ENCODE data around the gene NARS2.
"Not testable (repeated sequence)": the region's sequence is repeated elsewhere in the genome, so short reads cannot be mapped to it uniquely, and the experiment has no call there.

Gene NARS2

DNA sequence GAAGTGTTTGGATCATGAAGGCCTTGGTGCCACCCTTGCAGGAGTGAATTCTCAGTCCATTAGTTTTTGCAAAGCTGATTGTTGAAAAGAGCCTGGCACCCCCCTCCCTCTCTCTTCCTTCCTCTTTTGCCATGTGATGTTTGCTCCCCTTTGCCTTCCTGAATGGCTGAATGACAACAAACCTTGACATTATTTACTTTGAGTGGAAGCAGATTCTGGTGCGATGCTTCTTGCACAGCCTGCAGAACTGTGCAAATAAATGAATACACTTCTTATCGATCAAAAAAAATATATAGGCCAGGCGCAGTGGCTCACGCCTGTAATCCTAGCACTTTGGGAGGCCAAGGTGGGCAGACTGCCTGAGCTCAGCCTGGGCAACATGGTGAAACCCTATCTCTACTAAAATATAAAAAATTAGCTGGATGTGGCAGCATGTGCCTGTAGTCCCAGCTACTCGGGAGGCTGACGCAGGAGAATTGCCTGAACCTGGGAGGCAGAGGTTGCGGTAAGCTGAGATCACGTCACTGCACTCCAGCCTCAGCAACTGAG lies 2.0 kb upstream of the NARS2 start:
- no peak for DNase-seq

DNA sequence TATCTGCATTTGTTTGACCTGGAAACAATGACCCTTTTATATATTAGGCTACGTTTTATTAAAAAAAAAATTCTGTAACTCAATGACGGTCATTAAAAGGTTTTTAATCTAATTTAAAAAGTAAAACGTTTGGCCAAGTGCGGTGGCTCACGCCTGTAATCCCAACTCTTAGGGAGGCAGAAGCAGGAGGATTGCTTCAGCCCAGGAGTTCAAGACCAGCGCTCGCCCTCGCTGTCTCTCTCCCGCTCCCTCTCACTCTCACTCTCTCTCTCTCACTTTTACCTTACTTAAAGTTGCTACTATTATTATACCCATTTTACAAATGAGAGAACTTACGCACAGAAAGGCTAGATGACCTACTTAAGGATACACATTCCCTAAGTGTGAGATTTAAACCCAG lies 814 bp upstream of the NARS2 start:
- DNase-seq = no peak

DNA sequence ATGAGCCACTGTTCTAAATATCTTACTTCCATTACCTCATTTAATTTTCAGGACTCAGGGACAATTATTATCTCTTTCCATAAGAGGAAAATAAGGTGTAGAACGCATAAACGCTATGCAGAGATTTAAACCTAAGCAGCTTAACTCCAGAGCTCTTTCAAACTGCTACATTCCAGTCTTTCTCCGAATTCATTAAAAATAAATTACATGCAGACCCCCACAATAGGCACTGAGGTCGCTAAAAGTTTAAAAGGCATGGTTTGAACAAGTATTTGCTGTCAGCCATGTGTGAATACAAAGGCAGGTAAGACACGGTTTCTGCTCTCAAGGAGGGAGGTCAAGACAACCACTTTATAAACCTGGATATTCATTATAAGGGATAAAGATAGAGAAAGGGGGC lies 983 bp downstream of the NARS2 start:
- DNase-seq = no peak

DNA sequence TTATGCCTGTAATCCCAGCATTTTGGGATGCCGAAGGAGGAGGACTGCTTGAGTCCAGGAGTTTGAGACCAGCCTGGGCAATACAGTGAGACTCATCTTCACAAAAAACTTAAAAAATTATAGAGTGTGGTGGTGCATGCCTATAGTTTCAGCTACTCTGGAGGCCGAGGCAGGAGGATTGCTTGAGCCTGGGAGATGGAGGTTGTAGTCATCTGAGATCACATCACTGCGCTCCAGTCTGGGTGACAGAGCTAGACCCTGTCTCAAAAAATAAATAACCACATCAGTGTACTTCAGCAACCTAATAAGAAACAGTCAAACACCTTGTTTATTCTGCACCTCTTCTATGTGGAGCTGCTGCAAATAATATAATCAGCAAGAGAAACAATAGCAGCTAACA lies 1.4 kb downstream of the NARS2 start:
- DNase-seq = no peak

DNA sequence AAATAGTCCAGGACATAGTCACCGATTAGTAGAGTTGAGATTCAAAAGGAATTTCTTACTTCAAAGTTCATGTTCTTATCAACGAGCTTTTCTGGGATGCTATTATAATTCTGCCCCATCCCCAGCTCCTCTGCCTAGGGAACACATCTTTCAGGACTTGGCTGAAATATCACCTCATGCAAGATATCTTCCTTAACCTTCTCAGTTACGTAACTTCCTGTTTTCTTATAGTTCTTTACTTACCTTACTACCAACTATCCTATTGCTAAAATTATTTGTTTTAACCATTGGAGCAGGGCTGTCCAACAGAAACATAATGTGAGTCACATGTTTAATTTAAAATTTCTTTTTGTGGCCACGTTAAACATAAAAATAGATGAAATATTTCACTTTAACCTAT lies 2.3 kb downstream of the NARS2 start:
- no peak for DNase-seq

DNA sequence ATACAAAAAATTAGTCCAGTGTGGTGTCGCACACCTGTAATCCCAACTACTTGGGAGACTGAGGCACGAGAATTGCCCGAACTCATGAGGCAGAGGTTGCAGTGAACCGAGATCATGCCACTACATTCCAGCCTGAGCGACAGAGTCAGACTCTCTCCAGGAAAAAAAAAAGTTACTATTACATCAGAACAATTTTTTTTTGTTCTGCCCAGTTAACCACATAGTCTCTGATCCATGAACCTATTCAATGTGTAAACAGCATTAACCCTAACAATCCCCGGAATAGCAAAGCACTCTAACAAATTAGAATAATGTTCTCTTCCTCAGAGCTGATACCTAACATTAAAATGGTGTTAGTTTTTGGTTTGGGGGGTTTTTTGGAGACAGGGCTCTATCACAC lies 4.6 kb downstream of the NARS2 start:
- DNase-seq = no peak

DNA sequence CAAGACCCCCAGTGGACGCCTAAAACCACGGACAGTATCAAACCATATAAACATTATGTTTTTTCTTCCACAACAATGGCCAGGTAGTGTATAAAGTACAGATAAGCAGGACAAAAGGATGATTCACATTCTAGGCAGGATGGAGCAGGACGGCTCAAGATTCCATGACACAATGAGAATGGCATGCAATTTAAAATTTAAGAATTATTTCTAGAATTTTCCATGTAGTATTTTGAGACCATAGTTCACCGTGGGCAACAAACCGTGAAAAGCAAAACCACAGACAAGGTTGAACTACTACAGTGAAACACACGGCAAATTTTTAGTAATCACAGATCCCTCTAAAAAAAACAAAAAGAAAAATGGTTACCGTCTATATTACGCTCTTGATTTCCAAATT lies 7.5 kb downstream of the NARS2 start:
- DNase-seq = no peak

DNA sequence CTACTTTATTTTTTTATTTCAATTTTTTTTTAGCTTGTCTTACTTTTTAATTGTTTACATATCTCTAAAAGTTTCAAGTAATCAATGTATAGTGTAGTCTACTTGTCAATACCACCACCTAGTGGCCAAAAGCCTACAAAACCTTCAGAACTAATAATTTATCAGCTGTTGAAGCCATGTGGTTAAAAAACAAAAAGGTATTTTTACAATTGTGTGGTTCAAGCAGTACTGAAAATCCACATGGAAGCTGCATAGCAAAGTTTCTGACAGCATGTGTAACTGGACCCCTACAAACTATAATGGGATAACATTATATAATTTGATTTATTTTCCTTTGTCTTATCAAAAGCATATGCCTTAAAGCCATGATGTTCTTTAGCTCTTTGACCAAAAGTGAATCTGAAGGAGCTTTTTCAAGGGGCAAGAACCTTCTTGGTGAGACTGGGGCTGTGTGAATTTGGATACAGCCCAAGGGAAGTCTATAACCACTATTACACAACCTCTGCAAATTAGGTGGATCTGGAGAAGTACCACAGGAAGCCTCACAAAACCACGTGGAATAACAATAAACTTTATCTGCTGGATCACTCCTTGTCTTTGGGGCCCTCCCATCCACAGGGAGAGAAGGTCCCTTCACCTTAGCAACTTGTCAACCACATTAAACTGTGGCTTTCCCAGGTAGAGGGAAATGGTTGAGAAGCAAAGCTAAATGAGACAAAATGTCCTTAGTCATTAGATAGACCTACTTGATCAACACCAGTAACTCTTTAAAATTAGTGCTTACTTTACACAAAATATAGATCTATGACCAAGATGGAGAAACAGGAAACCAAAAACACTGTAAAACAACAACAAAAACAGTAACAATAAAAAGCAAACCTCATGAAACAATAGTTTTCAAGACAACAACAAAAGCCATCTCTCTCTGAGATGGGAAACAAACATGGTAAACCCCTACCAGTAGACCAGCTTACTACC lies 9.9 kb downstream of the NARS2 start:
- DNase-seq = peak in 10 of 56 donors; percentile 2 to 38 (median 6)

DNA sequence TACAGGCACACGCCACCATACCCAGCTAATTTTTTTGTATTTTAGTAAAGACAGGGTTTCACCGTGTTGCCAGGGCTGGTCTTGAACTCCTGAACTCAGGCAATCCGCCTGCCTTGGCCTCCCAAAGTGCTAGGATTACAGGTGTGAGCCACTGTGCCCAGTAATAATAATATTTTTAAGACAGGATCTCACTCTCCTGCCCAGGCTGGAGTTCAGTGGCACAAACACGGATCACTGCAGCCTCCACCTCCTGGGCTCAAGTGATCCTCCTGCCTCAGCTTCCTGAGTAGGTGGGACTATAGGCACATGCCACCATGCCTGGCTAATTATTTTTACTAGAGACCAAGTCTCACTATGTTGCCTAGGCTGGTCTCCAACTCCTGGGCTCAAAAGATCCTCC lies 10.6 kb downstream of the NARS2 start:
- DNase-seq = not testable (repeated sequence)

DNA sequence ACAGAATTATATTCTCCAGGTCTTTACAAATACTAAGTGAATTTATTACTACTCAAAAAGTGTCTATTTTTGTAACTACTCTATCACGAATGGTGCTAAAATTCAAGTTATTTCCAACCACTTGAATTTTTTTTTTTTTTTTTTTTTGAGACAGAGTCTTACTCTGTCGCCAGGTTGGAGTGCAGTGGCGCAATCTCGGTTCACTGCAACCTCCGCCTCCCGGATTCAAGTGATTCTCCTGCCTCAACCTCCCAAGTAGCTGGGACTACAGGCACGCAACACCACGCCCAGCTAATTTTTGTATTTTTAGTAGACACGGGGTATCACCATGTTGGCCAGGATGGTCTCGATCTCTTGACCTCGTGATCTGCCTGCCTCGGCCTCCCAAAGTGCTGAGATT lies 11.6 kb downstream of the NARS2 start:
- not testable (repeated sequence) for DNase-seq

DNA sequence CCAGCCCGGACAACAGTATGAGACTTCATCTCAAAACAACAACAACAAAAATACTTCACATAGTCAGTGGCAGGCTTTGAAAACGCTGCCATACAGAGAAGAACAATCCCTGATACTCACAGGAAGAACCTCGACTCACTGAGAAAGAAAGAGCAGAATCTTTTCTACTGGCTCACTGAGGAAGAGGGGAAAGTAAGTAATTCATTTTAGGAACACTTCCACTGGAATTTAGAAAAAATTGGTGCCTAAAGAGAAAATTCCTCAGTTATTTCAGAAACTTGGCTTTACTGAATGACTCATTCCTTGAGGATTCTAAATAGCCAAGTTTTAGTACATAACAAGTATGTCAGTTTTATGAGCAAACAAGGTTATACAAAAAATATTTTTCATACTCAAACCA lies 12.3 kb downstream of the NARS2 start:
- no peak for DNase-seq

DNA sequence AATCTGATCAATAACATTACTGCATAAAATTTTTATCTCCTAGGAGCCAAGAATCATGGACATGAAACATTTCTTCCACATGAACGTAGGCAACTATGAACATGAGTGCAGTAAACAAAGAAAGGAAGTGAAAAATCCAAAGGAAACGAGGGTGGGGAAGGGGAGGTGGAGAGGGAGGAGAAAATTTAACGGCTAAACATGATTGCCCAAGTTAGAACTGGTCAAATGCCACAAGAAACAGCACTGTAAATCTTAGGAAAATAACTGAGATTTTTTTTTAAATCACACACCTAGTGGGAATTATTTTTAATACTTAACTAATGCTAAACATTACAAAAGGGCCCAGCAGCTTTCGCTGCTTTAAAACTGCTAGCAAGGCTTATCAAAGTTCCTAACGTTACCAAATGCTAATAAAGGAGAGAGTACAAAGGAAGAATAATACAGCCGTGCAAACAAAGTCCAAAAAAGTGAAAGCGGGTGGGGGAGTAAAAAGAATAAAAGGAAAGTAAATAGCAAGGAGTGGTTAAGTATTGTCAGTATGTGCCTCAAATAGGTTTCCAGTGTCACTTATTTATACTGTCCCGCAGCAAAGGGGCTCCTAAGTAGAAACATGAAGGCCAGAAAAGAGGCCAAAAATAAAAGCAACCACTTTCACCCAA lies 13.7 kb downstream of the NARS2 start:
- DNase-seq = no peak

DNA sequence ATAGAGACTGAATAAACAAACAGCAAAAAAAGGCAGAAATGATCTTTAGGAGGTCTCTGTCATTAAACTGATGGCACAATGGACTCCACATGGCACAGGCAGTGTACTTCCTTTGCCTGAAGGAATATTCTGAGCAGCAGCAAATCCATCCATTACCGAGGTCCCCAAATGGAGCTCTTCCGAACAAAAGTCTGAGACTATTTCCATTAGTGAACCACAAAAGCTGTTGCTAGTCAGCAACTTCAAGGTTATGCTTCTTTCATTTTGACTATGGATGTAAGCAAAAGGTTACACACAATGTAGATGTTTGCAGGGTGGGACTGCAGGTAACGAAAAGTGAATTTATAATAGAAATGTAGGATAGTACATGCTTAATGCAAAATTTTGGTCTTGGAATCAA lies 14.5 kb downstream of the NARS2 start:
- DNase-seq = no peak

DNA sequence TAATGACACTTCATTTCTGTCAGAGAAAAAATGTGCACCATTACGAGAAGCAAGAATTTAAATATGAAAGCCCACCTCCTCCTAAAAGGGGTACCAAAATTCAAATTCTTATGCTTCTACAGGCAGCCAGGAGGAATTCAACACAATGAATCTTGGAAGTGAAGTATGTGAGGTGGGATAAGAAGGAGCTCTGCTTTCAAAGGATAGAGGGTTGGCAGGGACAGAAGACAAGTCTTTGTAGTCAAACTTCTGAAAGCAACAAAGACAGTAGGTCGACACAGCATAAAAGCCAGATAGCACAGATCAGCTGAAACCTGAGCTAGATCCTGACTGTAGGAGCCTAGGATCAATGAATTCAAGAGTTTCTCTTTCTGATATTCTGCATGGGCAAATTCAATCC lies 17.4 kb downstream of the NARS2 start:
- DNase-seq = no peak

DNA sequence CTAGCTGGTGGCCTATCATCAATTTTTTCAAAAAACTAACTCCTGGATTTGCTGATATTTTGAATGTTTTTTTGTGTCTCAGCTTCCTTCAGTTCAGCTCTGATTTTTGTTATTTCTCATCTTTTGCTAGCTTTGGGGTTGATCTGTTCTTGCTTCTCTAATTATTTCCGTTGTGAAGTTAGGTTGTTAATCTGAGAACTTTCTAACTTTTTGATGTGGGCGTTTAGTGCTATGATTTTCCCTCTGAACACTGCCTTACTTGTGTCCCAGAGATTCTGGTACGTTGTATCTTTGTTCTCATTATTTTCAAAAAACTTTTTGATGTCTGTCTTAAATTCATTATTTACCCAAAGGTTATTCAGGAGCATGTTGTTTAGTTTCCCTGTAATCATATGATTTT lies 19.1 kb downstream of the NARS2 start:
- DNase-seq = no peak

DNA sequence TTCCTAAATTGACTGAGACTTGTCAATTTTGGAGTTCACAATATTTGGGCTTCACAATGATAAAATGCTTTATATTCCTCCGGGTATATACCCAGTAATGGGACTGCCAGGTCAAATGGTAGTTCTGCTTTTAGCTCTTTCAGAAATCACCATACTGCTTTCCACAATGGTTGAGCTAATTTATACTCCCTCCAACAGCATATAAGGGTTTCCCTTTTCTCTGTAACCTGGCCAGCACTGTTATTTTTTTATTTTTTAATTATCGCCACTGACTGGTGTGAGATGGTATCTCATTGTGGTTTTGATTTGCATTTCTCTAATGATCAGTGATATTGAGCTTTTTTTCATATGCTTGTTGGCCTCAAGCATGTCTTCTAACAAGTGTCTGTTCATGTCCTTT lies 21.8 kb downstream of the NARS2 start:
- DNase-seq = no peak

DNA sequence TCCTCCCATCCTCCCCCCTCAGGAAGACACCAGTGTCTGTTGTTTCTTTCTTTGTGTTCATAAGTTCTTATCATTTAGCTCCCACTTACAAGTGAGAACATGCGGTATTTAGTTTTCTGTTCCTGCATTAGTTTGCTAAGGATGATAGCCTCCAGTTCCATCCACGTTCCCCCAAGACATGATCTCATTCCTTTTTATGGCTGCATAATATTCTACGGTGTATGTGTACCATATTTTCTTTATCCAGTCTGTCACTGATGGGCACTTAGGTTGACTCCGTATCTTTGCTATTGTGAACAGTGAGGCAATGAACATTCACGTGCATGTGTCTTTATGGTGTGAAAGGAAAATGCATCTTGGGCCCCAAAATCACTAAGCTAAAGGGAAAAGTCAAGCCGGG lies 22.5 kb downstream of the NARS2 start:
- DNase-seq = not testable (repeated sequence)

DNA sequence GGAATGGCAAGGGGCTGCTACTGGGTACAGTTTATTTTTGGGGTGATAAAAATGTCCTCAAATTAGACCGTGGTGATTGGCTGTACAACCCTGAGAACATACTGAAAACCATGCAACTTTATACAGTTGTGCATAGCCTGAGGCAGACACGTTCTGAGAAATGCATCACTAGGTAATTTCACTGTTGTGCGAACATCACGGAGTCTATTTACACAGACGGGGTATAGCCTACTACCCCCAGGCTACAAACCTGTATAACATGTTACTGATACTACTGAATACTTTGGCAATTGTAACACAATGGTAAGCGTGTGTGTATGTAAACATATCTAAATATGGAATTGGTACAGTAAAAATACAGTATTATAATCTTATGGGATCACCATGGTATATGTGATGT lies 23.6 kb downstream of the NARS2 start:
- no peak for DNase-seq

DNA sequence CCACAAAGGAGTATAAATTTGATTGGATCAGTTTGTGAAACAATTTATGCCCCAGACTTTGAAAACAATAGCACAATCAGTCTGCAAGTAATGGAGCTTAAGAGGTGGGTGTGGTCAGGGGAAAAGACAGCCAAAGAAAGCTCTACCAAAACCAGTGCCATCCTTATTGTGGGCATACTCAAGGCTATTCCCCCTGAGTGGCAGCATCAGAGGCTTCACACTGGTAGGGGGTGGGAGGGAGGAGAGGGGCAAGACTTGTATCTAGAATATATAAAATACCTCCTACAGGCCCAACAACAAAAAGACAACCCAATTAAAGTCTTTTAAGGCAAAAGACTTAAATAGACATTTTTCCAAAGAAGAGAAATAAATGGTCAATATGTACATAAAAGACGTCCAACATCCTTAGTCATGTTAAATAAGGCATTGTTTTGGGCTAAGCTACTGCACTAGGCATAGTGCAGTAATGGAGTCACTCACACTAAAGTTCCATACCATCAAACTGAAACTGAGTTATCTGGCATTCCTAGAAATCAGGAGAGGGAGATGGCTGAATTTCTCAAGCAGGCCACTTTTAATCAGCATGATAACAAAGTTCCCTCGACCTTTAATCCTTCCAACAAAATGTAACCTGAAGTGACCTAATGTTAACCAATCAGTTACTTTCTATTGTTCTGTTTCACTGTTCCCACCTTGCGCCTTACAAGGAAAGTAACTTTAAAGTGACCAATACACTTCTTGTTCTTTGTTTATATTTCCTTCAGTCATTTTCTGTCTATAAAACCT lies 24.8 kb downstream of the NARS2 start:
- DNase-seq = no peak

DNA sequence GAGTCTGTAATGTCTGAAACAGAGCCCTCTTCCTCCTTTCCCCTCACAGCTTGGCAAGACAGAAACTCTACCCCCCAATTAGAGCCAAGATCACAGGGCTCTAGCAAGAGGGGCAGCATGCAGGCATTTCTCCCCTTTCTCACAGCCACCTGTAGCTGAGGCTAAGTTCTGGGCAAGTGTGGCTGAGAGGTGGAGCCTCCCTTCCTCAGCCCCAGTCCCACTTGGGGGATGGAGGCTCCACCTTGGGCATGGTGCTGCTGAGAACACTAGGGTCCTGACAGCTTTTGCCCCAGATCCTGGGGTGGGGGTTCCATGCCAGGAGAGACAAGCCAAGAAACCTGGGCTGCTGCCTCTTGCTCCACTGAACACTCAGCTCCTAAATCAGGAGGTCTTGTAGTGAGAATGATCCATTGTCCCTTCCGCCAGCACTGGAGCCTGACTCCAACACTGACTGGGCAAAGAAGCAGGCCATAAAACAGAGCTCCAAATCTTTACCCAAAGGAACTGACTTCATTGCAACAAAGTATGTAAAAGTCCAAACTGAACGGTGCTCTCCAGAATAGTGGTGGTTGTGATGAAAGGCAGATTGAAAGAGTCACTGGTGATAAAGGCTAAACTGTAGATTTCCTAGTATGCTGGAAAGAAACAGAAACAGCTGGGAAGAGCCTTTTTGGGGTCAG lies 25.6 kb downstream of the NARS2 start:
- DNase-seq = peak in 1 of 56 donors; percentile 1
